ENCODE data around the gene ACTR8.
"Not testable (repeated sequence)": the region's sequence is repeated elsewhere in the genome, so short reads cannot be mapped to it uniquely, and the experiment has no call there.

The ACTR8 gene, protein sequence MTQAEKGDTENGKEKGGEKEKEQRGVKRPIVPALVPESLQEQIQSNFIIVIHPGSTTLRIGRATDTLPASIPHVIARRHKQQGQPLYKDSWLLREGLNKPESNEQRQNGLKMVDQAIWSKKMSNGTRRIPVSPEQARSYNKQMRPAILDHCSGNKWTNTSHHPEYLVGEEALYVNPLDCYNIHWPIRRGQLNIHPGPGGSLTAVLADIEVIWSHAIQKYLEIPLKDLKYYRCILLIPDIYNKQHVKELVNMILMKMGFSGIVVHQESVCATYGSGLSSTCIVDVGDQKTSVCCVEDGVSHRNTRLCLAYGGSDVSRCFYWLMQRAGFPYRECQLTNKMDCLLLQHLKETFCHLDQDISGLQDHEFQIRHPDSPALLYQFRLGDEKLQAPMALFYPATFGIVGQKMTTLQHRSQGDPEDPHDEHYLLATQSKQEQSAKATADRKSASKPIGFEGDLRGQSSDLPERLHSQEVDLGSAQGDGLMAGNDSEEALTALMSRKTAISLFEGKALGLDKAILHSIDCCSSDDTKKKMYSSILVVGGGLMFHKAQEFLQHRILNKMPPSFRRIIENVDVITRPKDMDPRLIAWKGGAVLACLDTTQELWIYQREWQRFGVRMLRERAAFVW

DNA sequence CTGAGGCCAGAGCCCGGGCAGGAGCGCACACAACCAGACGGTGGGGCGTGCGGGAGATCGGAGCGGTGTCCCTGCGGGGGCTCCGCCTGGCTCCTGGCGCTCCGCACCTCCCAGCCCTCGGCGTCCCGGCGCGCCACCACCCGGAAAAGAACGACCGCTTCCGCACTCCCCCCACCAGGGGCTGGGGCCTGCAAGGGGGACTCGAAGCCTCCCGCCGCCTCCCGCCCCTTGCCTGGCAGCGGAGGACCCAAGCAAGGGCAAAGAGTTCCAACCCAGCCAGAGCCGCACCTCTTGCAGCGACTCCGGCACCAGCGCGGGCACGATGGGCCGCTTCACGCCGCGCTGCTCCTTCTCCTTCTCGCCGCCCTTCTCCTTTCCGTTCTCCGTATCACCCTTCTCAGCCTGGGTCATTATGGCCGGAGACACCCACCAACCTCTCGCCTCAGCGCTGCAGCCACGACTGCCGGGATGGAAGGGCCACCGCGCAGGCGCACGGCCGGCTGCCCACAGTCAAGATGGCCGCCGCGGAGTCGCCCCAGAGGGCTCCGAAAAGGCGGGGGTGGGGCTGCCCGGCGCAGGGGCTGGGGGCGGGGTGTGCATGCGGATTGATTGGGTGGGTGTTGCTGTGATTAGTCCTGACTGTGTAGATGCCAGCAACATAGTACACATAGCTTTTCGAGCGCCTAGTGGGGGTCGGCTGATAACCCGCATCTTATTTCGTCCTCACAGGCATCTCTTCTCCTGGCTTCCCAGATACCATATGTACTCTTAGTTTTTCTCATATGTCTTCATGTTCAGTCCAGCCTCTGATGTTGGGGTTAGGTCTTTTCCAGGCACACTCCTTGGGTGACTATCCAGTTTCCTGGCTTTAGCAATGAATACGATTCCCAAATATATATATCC lies at the start of gene ACTR8:
TSS of gene ACTR8 (minus strand) at position 462 of the 903 bp plus-strand sequence. CDS start at position 411, 51 bp downstream.
- peak; percentile 89 for DNase-seq
- Histone ChIP-seq H3K9me3 (ENCODE audit: insufficient read depth, low read length, severe bottlenecking) (no peaks in the 10 kb centered on the region), H3K4me2 (ENCODE audit: insufficient read depth, low read length) (peak within 1 kb of the TSS; percentile 77), H2AFZ (ENCODE audit: low read depth, low read length) (peak within 1 kb of the TSS; percentile 89), H3K4me3 (ENCODE audit: low read depth in 1 of 2, low read length in 2 of 2) (peak within 1 kb of the TSS; percentile 72 to 78), H3K9ac (ENCODE audit: low read depth, low read length) (peak within 1 kb of the TSS; percentile 76), H3K4me1 (ENCODE audit: insufficient read depth, low read length) (peaks cover 18% of the 10 kb centered on the region), H3K36me3 (ENCODE audit: insufficient read depth, low read length) (peaks cover 36% of the 10 kb centered on the region), H3K27ac (ENCODE audit: low read length) (peak within 1 kb of the TSS; percentile 82), H3K79me2 (ENCODE audit: insufficient read depth, low read length) (peaks cover 13% of the 10 kb centered on the region), H3K27me3 (ENCODE audit: insufficient read depth, low read length, poor library complexity) (peaks cover 10% of the 10 kb centered on the region), H4K20me1 (ENCODE audit: insufficient read depth, low read length) (no peaks in the 10 kb centered on the region)
- TF ChIP-seq EZH2 (IDR thresholded peaks at IDR 0.05; ENCODE audit: borderline replicate concordance, low read depth, low read length, severe bottlenecking) = no peak
- TF ChIP-seq CTCF (IDR thresholded peaks at IDR 0.05; ENCODE audit: borderline replicate concordance, extremely low read depth, low read length, poor library complexity, severe bottlenecking) = no peak
- ATAC-seq (ENCODE audit: insufficient read depth, low read depth) = peak; percentile 92

- H2AFZ ChIP-seq (ENCODE audit: low read depth, low read length); H3K27me3 ChIP-seq (ENCODE audit: insufficient read depth, low read length, poor library complexity); H3K9ac ChIP-seq (ENCODE audit: low read depth, low read length); H3K4me2 ChIP-seq (ENCODE audit: insufficient read depth, low read length); H3K4me1 ChIP-seq (ENCODE audit: insufficient read depth, low read length); H3K79me2 ChIP-seq (ENCODE audit: insufficient read depth, low read length); H3K4me3 ChIP-seq (ENCODE audit: low read depth in 1 of 2, low read length in 2 of 2); H3K27ac ChIP-seq (ENCODE audit: low read length); H3K9me3 ChIP-seq (ENCODE audit: insufficient read depth, low read length, severe bottlenecking); H3K36me3 ChIP-seq (ENCODE audit: insufficient read depth, low read length); H4K20me1 ChIP-seq (ENCODE audit: insufficient read depth, low read length); ATAC-seq (ENCODE audit: insufficient read depth, low read depth); DNase-seq: not testable (repeated sequence)
Observed at GRCh38 chr3:53927208-53927872, 45.4 kb upstream of the ACTR8 start.

DNA sequence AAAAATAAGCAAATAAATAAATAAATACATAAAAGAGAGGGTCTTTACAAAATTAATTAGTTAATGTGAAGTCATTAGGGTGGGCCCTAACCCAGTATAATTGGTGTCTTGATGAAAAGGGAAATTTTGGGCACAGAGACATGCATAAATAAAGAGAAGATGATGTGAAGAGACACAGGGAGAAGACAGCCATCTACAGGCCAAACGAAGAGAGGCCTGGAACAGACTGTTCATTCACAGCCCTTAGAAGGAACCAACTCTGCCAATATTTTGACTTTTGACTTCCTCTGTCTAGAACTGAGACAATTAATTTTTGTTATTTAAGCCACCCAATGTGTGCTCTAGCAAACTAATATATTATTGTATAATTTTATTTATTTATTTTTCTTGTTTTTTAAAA lies 39.3 kb upstream of the ACTR8 start:
- Histone ChIP-seq H2AFZ (ENCODE audit: low read depth, low read length) (no peak overlapping the region), H3K4me3 (ENCODE audit: low read depth in 1 of 2, low read length in 2 of 2) (no peak overlapping the region), H4K20me1 (ENCODE audit: insufficient read depth, low read length) (no peaks in the 10 kb centered on the region)

More for the DNA sequence above, 39.3 kb upstream of the ACTR8 start:
- no peaks in the 10 kb centered on the region for H3K79me2 ChIP-seq (ENCODE audit: insufficient read depth, low read length)
- H3K9ac ChIP-seq (ENCODE audit: low read depth, low read length) = no peak overlapping the region
- no peaks in the 10 kb centered on the region for H3K36me3 ChIP-seq (ENCODE audit: insufficient read depth, low read length)
- H3K4me2 ChIP-seq (ENCODE audit: insufficient read depth, low read length) = no peak overlapping the region
- H3K4me1 ChIP-seq (ENCODE audit: insufficient read depth, low read length) = no peaks in the 10 kb centered on the region
- no peaks in the 10 kb centered on the region for H3K27me3 ChIP-seq (ENCODE audit: insufficient read depth, low read length, poor library complexity)
- DNase-seq = no peak
- TF ChIP-seq EZH2 (IDR thresholded peaks at IDR 0.05; ENCODE audit: borderline replicate concordance, low read depth, low read length, severe bottlenecking) = no peak
- peak; percentile 49 for TF ChIP-seq CTCF (IDR thresholded peaks at IDR 0.05; ENCODE audit: borderline replicate concordance, extremely low read depth, low read length, poor library complexity, severe bottlenecking)
- no peak for ATAC-seq (ENCODE audit: insufficient read depth, low read depth)
- no peak overlapping the region for H3K27ac ChIP-seq (ENCODE audit: low read length)
- no peaks in the 10 kb centered on the region for H3K9me3 ChIP-seq (ENCODE audit: insufficient read depth, low read length, severe bottlenecking)

All from DND-41 (cell line).